Activated CD8-positive, alpha-beta memory T cell treated with anti-CD3 and anti-CD28 coated beads, Interleukin-2, amount 50 U/mL, for 24 hours (primary cell): ENCODE results near the gene HDAC8.

ENCODE experiments used
- DNase-seq: peaks from one replicate; pipeline ENCODE4 v3.0.0-alpha.2; 2020; ENCODE audit errors: extremely low read depth

HDAC8 gene

DNA sequence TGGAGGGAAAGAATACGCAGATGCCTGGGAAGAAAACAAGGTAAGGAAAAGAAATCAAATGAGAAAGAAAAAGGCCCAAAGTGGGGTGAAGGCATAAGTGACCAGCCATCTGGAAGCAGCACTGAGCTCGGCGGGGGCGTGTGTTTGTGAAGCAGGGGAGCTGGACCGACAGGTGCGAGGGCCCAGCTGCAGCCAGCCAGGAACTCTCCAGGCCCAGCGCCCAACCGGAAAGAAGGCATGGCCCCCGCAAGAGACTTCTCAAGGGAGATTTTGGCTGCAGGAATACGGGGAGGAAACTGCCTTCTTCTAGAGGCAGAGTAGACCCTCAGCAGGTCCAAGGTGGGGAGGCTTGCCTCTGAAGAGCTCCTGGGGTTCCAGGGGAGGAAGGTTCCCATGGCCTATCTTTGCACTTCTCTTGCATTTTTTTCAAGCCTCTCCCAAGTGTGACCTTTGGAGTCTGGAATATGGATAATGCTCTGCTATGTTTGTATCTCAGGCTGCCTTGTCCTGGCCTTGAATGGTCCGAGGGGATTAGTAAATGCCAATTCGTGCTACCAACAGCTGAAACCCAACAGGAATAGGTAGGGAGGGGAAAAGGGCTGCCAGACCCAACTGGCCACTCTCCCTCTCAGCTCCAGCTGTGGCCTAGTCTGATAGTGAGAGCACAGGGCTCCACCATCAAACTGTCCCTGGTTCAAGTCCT is 256.1 kb downstream of the HDAC8 start:
- DNase-seq: no peak

DNA sequence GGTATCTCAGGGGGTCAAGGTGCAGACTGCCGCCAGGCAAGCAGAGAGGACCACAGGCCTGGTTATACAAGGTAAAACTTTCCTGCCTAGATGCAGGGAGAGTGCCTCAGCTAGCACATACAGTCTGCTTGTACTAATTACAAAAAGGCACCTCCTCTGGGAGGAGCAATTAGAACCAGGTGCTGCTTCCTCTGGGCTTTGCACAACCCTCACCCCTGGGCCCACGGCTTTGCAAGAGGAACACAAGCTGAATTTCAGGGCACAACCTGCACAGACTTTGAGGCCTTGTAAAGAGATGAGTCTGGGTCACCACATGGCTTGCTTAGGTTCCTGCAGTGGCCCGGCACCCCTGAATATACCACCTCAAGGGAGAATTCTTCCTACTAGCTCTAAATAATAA is 257.8 kb downstream of the HDAC8 start:
- no peak for DNase-seq

- no peak for DNase-seq
Observed at GRCh38 chrX:72313707-72314641, 258.7 kb downstream of the HDAC8 start.

GRCh38 chrX:72312311-72312940 is 260.2 kb downstream of the HDAC8 start:
- no peak for DNase-seq

DNA sequence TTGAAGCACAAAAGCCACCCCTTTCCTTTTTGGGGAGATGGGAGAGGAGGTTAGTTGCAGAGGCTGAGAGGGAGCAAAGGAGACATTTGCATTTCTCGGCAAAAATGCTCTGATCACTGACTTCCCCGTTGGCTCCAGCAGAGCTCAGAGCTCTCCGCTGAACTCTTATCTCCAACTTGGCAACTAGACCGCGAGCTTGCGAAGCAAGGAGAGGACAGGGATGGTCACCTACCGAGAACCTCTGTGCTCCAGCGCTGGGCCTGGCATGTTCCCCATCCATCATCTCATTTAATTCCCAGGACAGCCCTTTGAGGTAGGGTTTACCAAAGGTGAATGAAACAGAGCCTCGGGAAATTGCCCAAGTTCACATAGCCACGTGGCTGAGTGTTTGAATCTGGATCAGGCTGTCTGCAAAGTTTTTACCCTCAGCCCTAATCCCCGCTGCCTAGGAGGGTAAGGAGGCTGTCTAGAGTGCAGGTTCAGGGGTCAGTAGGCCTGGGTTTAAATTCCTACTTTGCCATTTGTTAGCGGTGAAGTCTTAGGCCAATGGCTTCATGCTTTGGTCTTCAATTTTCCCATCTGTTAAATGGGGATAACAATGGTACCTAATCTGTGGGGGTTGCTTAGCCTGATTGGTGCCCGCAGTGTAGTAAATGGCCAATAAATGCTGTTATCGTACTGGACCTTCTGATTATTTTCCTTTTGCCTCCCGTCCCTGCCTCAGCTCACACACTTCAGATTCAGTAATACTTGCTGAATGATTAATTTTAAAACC is 263.2 kb downstream of the HDAC8 start:
- DNase-seq: no peak

GRCh38 chrX:72308566-72309296 is 263.9 kb downstream of the HDAC8 start:
- DNase-seq: no peak

GRCh38 chrX:72308209-72308565 is 264.5 kb downstream of the HDAC8 start:
- no peak for DNase-seq

DNA sequence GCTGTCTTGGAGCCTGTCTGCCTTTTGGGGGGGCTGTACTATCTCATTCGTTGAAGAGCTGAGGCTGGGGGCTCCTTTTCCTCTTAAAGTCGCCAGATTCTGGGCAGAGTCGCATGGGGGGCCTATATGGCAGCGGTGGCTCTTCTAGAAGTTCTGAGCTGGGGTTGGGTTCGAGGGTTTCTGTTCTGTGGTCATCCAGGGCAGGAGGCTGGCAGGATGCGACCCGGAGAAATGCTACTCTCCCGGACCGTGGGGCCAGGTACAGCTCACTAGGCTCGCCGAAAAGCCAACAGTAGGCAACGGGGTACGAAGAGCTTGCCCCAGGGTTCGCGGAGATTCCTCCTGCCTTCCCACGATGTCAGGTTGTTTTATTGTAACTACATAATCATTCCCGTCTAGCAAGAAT is 265.0 kb downstream of the HDAC8 start:
- no peak for DNase-seq

DNA sequence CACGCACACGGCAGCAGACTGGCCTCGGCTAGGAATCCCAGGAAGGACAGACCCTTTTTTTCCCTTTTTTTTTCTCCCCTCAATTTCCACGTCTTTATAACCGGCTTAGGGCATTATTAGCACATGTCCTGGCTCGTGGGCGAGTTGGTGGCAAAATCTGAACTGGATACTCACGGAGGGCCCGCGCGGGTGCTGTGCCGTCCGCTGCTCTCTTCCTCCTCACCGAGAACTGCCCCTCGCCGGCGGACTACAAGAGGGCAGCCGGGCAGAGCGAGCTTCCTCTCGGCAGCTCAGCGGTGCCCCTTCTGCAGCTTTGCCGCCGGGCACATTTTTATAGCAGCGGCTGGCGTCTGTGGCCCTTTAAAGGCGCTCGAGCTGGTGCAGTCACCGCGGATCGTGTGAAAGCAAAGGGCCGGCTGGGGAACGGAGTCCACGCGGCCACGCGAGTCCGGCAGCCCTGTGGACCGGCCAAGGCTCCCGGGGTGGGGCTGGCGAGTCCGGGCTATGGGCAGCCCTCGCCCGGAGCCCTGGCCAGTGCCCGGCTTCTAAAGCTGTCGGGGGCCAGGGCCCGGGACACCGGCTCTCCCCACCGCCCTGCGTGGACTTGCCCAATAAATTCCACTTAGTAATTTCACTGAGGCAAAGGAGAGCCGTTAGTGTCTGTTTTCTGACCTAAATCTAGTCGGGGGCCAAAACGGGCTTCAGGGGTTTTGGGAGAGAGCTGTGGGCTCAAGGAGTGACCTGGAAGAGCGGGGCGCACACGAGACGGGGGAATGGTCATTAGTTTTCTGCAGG is 265.6 kb downstream of the HDAC8 start:
- DNase-seq: no peak

GRCh38 chrX:72306085-72306801 is 266.4 kb downstream of the HDAC8 start:
- no peak for DNase-seq

DNA sequence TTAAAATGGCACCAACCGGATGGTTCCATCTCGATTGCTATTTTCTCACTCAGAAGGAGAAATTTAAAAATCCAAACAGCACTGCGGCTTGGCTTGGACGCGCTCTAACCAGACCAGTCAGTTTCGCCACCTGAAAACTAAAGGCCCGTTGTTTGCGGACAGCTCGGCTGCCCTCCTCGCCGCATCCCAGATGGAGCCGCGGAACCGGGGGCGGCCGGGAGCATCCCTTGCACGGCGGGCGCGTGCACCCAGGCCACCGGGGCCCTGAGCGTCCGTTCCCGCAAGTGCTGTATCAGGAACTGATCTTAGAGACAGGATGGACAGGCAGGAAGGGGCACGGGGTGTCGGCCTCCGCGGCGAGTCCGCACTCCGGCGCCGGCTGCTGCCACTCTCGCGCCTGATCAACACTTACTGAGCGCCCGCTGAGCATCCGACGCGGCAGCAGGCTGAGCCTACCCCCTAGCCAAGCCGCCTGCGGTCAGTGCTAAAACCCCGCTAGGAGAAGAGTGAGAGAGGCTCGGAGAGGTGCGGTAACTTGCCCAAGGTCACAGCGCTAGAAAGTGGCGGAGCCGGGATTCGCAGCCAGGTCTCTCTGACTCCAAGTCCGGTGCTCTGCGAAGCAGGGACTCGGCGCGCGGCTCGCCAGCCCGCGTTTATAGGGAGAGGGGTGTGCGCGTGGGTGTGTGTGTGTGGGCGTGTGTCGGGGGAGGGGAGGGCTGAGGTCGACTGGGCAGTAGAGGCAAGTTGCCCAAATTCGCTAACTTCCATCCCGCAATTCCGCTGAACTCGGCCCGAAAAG is 267.2 kb downstream of the HDAC8 start, which contains the start of gene CITED1:
Gene CITED1 (minus strand): TSS at position 629 of the 799 bp plus-strand sequence. CDS start 3,045 bp downstream, outside the sequence.
- DNase-seq: no peak

DNA sequence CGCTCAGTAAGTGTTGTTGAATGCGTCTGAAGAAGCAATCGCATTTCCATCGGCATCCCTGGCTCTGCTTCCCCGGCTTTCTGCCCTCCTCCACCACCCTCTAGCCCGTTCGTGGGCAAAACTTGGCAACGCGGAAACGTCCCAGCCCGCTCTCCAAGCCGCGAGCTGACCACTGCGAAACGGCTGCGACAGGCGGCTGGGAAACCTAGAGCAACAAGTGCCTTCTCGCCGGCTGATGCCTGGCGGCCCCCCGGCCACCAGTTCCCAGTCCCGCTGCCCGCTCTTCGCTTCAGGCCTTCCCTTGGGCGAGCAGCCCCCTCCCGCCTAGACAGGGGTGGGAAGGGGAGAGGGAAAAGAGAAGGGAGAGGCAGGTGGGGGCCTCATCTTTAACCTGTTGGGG is 267.8 kb downstream of the HDAC8 start:
- DNase-seq: no peak

DNA sequence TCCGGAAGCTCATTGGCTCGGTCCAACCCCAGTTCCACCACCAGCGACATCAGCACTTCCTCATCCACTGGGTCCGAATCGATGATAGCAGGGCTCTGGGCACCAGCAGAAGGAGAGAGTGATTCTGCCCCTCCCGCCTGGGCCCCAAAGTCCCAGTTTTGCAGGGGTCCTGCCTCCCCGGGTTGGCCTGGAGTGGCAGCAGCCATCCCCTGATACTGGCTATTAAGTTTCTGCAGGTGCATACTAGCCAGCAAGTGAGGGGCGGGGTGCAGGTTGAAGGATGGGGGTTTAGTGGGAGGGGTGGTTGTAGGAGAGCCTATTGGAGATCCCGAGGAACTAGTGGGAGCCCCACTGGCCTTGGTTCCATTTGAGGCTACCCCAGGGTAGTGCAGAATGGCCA is 270.9 kb downstream of the HDAC8 start:
- no peak for DNase-seq

GRCh38 chrX:72299891-72300630 is 272.6 kb downstream of the HDAC8 start:
- no peak for DNase-seq

DNA sequence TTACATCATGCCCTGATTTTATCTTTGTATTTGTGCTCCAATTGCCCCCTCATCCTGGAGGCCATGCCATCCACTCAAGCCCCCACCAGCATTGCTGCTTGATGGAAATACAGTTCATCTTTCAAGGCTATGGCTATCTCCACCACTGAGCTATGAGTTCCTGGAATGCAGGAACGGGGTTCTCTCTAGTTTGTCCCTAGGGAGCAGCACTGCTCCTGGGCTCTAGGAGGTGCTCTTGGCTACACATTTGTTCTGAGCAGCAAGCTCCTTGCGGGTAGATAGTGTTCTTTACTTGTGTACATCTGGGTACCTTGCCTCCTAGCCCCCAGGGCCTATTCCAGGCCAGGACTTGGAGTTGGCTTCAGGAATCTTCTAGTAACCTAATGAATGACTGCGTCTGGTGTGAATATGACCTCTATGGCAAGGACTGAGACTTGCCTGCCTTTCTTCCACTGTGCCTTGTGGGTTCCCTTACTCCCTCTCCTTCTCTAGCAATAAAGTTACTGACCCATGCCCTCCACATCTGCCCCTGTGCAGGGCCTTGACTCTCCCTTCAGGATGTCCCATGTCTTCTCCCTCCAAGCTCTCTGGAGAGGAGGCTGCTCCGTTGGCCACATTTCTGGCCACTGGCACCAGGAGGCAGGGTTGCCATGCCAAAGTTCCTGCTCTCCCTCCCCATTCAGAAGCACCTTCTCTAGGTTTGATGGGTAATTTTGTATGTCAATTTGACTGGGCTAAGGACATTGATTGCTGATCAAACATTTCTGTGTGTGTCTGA is 274.5 kb downstream of the HDAC8 start:
- DNase-seq: no peak

GRCh38 chrX:72296991-72297390 is 275.7 kb downstream of the HDAC8 start:
- DNase-seq: no peak

DNA sequence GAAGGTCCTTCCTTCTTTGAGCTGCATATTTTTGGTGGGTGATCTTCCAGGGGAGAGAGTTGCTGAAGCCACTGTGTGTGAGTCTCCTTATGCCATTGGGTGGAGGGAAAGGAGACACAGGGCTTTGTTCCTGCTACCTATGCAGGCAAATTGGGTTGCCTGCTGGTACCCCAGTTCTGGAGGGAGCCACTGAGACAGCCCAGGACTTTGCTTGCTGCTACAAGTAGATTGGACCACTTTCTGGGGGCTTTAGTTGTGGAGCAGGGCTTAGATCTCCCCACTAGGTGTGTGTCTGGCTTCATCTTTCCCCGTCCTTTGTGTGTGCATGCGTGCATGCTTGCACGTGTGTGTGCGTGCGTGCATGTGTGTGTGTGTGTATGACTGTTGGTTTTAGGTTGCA is 276.9 kb downstream of the HDAC8 start:
- no peak for DNase-seq
